ENCODE results near the gene PERP. TPM values are rescaled to one million over a fixed set of nuclear protein-coding genes. Genes with fewer than 3 reads are reported as not detected.
"Not testable (repeated sequence)": the region's sequence is repeated elsewhere in the genome, so short reads cannot be mapped to it uniquely, and the experiment has no call there.

PERP gene
- 1 to 10 TPM; 1.3 to 2.0 TPM for total RNA-seq

GRCh38 chr6:138107078-138107751 lies at the start of gene PERP:
Gene PERP, minus strand, starts transcription at chr6:138107419. Its CDS starts 79 bp downstream, at chr6:138107340.
- H3K9me3 Mint-ChIP-seq, result no peaks in the 10 kb centered on the region
- H3K4me1 Mint-ChIP-seq (ENCODE audit: low read depth in 2 of 2), result peaks cover 13% of the 10 kb centered on the region in 2 donors
- DNase-seq (ENCODE audit: low spot score) (peak; percentile 72), ATAC-seq (peak; percentile 92 to 94)
- H3K4me3 Mint-ChIP-seq, result peak within 1 kb of the TSS; percentile 84
- H3K27ac Mint-ChIP-seq, result peak within 1 kb of the TSS; percentile 57 to 78
- peaks cover 35 to 36% of the 10 kb centered on the region in 2 donors for H3K27me3 Mint-ChIP-seq
- H3K36me3 Mint-ChIP-seq, result no peaks in the 10 kb centered on the region

GRCh38 chr6:138155443-138155842 lies 48.2 kb upstream of the PERP start:
- peaks cover 32 to 67% of the 10 kb centered on the region in 2 donors for H3K27me3 Mint-ChIP-seq
- ATAC-seq, result no peak

GRCh38 chr6:138146544-138146943 lies 39.3 kb upstream of the PERP start:
- no peaks in the 10 kb centered on the region for H3K9me3 Mint-ChIP-seq
- peaks cover 30 to 48% of the 10 kb centered on the region in 2 donors for H3K27me3 Mint-ChIP-seq
- H3K4me1 Mint-ChIP-seq (ENCODE audit: low read depth in 2 of 2), result no peaks in the 10 kb centered on the region
- H3K27ac Mint-ChIP-seq, result no peak overlapping the region
- no peaks in the 10 kb centered on the region for H3K36me3 Mint-ChIP-seq
- no peak for DNase-seq (ENCODE audit: low spot score)
- H3K4me3 Mint-ChIP-seq, result no peak overlapping the region
- ATAC-seq, result no peak

More at GRCh38 chr6:138155443-138155842, 48.2 kb upstream of the PERP start:
- Mint-ChIP-seq H3K9me3 (peaks cover 7% of the 10 kb centered on the region), H3K4me1 (ENCODE audit: low read depth in 2 of 2) (no peaks in the 10 kb centered on the region), H3K36me3 (peaks cover 16% of the 10 kb centered on the region), H3K4me3 (no peak overlapping the region), H3K27ac (no peak overlapping the region)
- no peak for DNase-seq (ENCODE audit: low spot score)

- H3K27ac Mint-ChIP-seq, result no peak overlapping the region
- no peak for DNase-seq (ENCODE audit: low spot score)
- H3K36me3 Mint-ChIP-seq, result no peaks in the 10 kb centered on the region
Observed at GRCh38 chr6:138145402-138145801, 38.2 kb upstream of the PERP start.

GRCh38 chr6:138142806-138143205 lies 35.6 kb upstream of the PERP start:
- Mint-ChIP-seq H3K27ac (no peak overlapping the region), H3K27me3 (peaks cover 26 to 39% of the 10 kb centered on the region in 2 donors), H3K4me1 (ENCODE audit: low read depth in 2 of 2) (no peaks in the 10 kb centered on the region), H3K36me3 (no peaks in the 10 kb centered on the region), H3K4me3 (no peak overlapping the region), H3K9me3 (no peaks in the 10 kb centered on the region)
- no peak for ATAC-seq
- DNase-seq (ENCODE audit: low spot score), result no peak

More at GRCh38 chr6:138145402-138145801, 38.2 kb upstream of the PERP start:
- peaks cover 25 to 44% of the 10 kb centered on the region in 2 donors for H3K27me3 Mint-ChIP-seq
- no peaks in the 10 kb centered on the region for H3K9me3 Mint-ChIP-seq
- no peak for ATAC-seq
- H3K4me3 Mint-ChIP-seq, result no peak overlapping the region
- no peaks in the 10 kb centered on the region for H3K4me1 Mint-ChIP-seq (ENCODE audit: low read depth in 2 of 2)

GRCh38 chr6:138129190-138129589 lies 22.0 kb upstream of the PERP start:
- no peaks in the 10 kb centered on the region for H3K4me1 Mint-ChIP-seq (ENCODE audit: low read depth in 2 of 2)
- ATAC-seq (no peak), DNase-seq (ENCODE audit: low spot score) (no peak)
- no peak overlapping the region for H3K27ac Mint-ChIP-seq
- H3K9me3 Mint-ChIP-seq, result no peaks in the 10 kb centered on the region
- H3K36me3 Mint-ChIP-seq, result peaks cover 3% of the 10 kb centered on the region
- peaks cover 17 to 18% of the 10 kb centered on the region in 2 donors for H3K27me3 Mint-ChIP-seq
- no peak overlapping the region for H3K4me3 Mint-ChIP-seq

- H3K27ac Mint-ChIP-seq, result no peak overlapping the region
- no peaks in the 10 kb centered on the region for H3K4me1 Mint-ChIP-seq (ENCODE audit: low read depth in 2 of 2)
- DNase-seq (ENCODE audit: low spot score) (no peak), ATAC-seq (no peak)
- no peaks in the 10 kb centered on the region for H3K9me3 Mint-ChIP-seq
- H3K27me3 Mint-ChIP-seq, result peaks cover 22 to 24% of the 10 kb centered on the region in 2 donors
- H3K4me3 Mint-ChIP-seq, result no peak overlapping the region
- H3K36me3 Mint-ChIP-seq, result peaks cover 6% of the 10 kb centered on the region
Observed at GRCh38 chr6:138128096-138128495, 20.9 kb upstream of the PERP start.

GRCh38 chr6:138124096-138124495 lies 16.9 kb upstream of the PERP start:
- ATAC-seq (no peak), DNase-seq (ENCODE audit: low spot score) (no peak)
- Mint-ChIP-seq H3K36me3 (peaks cover 6% of the 10 kb centered on the region), H3K4me3 (no peak overlapping the region), H3K27ac (no peak overlapping the region), H3K27me3 (peaks cover 22 to 43% of the 10 kb centered on the region in 2 donors), H3K9me3 (no peaks in the 10 kb centered on the region), H3K4me1 (ENCODE audit: low read depth in 2 of 2) (no peaks in the 10 kb centered on the region)

- peaks cover 6% of the 10 kb centered on the region for H3K36me3 Mint-ChIP-seq
- ATAC-seq (no peak), DNase-seq (ENCODE audit: low spot score) (no peak)
- no peak overlapping the region for H3K27ac Mint-ChIP-seq
- H3K27me3 Mint-ChIP-seq, result peaks cover 27 to 50% of the 10 kb centered on the region in 2 donors
- H3K4me1 Mint-ChIP-seq (ENCODE audit: low read depth in 2 of 2), result peaks cover 6 to 7% of the 10 kb centered on the region in 2 donors
- H3K4me3 Mint-ChIP-seq, result no peak overlapping the region
- no peaks in the 10 kb centered on the region for H3K9me3 Mint-ChIP-seq
Observed at GRCh38 chr6:138119976-138120375, 12.8 kb upstream of the PERP start.

- peaks cover 32 to 50% of the 10 kb centered on the region in 2 donors for H3K27me3 Mint-ChIP-seq
- H3K27ac Mint-ChIP-seq; H3K9me3 Mint-ChIP-seq; H3K36me3 Mint-ChIP-seq; H3K4me1 Mint-ChIP-seq (ENCODE audit: low read depth in 2 of 2); ATAC-seq; H3K4me3 Mint-ChIP-seq; DNase-seq (ENCODE audit: low spot score): not testable (repeated sequence)
Observed at GRCh38 chr6:138119229-138119628, 12.0 kb upstream of the PERP start.

GRCh38 chr6:138117376-138117914 lies 10.2 kb upstream of the PERP start:
- Mint-ChIP-seq H3K9me3 (no peaks in the 10 kb centered on the region), H3K27ac (no peak overlapping the region), H3K4me1 (ENCODE audit: low read depth in 2 of 2) (peaks cover 6 to 7% of the 10 kb centered on the region in 2 donors), H3K4me3 (no peak overlapping the region), H3K36me3 (no peaks in the 10 kb centered on the region), H3K27me3 (peaks cover 26 to 45% of the 10 kb centered on the region in 2 donors)
- DNase-seq (ENCODE audit: low spot score) (no peak), ATAC-seq (no peak)

GRCh38 chr6:138116661-138116999 lies 9.4 kb upstream of the PERP start:
- Mint-ChIP-seq H3K9me3 (no peaks in the 10 kb centered on the region), H3K4me1 (ENCODE audit: low read depth in 2 of 2) (peaks cover 6 to 7% of the 10 kb centered on the region in 2 donors), H3K27me3 (peaks cover 22 to 40% of the 10 kb centered on the region in 2 donors), H3K4me3 (no peak overlapping the region), H3K27ac (no peak overlapping the region), H3K36me3 (no peaks in the 10 kb centered on the region)
- DNase-seq (ENCODE audit: low spot score) (no peak), ATAC-seq (no peak)

GRCh38 chr6:138115877-138116660 lies 8.8 kb upstream of the PERP start:
- peaks cover 26 to 40% of the 10 kb centered on the region in 2 donors for H3K27me3 Mint-ChIP-seq
- peak; percentile 58 for DNase-seq (ENCODE audit: low spot score)
- no peaks in the 10 kb centered on the region for H3K9me3 Mint-ChIP-seq
- no peak overlapping the region for H3K4me3 Mint-ChIP-seq
- H3K27ac Mint-ChIP-seq, result no peak overlapping the region
- H3K4me1 Mint-ChIP-seq (ENCODE audit: low read depth in 2 of 2), result peaks cover 6 to 7% of the 10 kb centered on the region in 2 donors
- peak; percentile 74 to 78 for ATAC-seq
- H3K36me3 Mint-ChIP-seq, result no peaks in the 10 kb centered on the region

- ATAC-seq (no peak), DNase-seq (ENCODE audit: low spot score) (no peak)
- peaks cover 26 to 39% of the 10 kb centered on the region in 2 donors for H3K27me3 Mint-ChIP-seq
- no peaks in the 10 kb centered on the region for H3K36me3 Mint-ChIP-seq
- no peaks in the 10 kb centered on the region for H3K9me3 Mint-ChIP-seq
- no peak overlapping the region for H3K4me3 Mint-ChIP-seq
- peaks cover 6 to 7% of the 10 kb centered on the region in 2 donors for H3K4me1 Mint-ChIP-seq (ENCODE audit: low read depth in 2 of 2)
- no peak overlapping the region for H3K27ac Mint-ChIP-seq
Observed at GRCh38 chr6:138115201-138115600, 8.0 kb upstream of the PERP start.

Measured in natural killer cell treated with Interleukin-12 subunit alpha and Interleukin-12 subunit beta and Interleukin-15 and Interleukin-18, amount 100 ng/mL, for 72 hours (primary cell).